CD4-positive, alpha-beta T cell treated with Interleukin-6 for 4 hours (primary cell): ENCODE measurements around the gene PLA2G4F.

Source experiments
- DNase-seq: peaks from one replicate; pipeline ENCODE4 v3.0.0-alpha.2; 2020; ENCODE audit warnings: mixed read lengths

The PLA2G4F gene, protein sequence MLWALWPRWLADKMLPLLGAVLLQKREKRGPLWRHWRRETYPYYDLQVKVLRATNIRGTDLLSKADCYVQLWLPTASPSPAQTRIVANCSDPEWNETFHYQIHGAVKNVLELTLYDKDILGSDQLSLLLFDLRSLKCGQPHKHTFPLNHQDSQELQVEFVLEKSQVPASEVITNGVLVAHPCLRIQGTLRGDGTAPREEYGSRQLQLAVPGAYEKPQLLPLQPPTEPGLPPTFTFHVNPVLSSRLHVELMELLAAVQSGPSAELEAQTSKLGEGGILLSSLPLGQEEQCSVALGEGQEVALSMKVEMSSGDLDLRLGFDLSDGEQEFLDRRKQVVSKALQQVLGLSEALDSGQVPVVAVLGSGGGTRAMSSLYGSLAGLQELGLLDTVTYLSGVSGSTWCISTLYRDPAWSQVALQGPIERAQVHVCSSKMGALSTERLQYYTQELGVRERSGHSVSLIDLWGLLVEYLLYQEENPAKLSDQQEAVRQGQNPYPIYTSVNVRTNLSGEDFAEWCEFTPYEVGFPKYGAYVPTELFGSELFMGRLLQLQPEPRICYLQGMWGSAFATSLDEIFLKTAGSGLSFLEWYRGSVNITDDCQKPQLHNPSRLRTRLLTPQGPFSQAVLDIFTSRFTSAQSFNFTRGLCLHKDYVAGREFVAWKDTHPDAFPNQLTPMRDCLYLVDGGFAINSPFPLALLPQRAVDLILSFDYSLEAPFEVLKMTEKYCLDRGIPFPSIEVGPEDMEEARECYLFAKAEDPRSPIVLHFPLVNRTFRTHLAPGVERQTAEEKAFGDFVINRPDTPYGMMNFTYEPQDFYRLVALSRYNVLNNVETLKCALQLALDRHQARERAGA

GRCh38 chr15:42156243-42156922 lies at the start of gene PLA2G4F:
Gene PLA2G4F (minus strand): TSS chr15:42156636. CDS start chr15:42156549, 87 bp downstream.
- DNase-seq: no peak

- DNase-seq: no peak
These were observed 47.5 kb upstream of the PLA2G4F start for GRCh38 chr15:42203891-42204290.

DNA sequence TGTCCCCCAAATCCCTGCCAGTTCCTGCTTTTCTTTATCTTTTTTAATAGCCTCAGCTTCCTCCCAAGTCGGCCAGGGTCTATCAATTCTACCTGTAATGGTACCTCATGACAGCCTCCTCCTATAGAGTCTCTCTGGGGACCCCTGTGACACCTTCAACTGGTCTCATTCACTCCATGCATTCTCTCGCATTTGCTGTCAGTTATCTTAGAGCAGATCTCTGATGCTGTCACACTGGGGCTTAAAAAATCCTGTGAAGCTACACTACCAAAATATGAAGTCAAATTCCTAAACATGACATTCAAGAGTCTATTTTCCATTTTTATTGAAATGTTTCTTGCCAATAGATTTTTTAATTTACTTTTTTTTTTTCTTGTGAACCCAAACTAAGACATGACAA lies 46.2 kb upstream of the PLA2G4F start:
- no peak for DNase-seq

- DNase-seq: no peak
These were observed 45.4 kb upstream of the PLA2G4F start for GRCh38 chr15:42201801-42202200.

DNA sequence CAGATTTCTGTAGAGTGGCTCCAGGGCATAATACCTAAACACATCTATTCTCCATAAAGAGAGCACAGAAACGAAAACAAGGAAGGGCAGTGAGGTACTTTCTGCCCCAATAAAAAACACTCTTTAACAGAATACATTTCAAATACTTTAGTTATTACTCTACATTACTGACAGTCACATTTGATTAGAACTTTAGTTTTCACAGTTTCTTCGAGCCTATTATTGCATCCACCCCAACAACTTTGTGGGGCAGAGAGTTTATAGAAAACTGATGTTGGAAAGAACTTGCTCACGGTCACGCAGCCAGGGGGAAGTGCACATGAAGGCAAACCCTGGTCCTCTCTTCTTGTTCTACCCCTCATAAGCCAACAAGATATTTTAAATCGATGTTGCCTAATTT lies 42.7 kb upstream of the PLA2G4F start:
- no peak for DNase-seq

- DNase-seq: no peak
These were observed 42.1 kb upstream of the PLA2G4F start for GRCh38 chr15:42198516-42198915.

- DNase-seq: peak; percentile 5
These were observed 38.1 kb upstream of the PLA2G4F start for GRCh38 chr15:42194513-42194912.

GRCh38 chr15:42193383-42193782 lies 36.9 kb upstream of the PLA2G4F start:
- DNase-seq: no peak

- no peak for DNase-seq
These were observed 35.3 kb upstream of the PLA2G4F start for GRCh38 chr15:42191610-42192346.

GRCh38 chr15:42190370-42190769 lies 33.9 kb upstream of the PLA2G4F start:
- DNase-seq: no peak

- no peak for DNase-seq
These were observed 29.4 kb upstream of the PLA2G4F start for GRCh38 chr15:42185801-42186200.

DNA sequence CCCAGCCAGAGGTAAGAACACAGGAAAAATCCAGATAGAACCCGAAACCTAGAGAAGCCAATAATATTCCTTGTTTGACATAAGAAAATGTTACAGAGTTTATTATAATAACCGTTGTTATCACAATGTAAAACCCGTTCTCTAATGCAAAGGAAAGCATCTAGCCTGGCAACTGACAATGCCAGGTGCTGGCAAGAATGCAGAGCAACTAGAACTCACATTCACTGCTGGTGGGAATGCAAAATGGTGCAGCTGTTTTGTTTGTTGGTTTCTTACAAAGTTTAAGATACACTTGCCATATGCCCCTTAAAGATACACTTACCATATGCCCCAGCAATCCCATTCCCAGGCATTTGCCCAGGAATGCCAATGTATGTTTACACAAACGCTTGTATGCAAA lies 28.3 kb upstream of the PLA2G4F start:
- DNase-seq: no peak

- DNase-seq: no peak
These were observed 27.9 kb upstream of the PLA2G4F start for GRCh38 chr15:42184296-42184695.

GRCh38 chr15:42182961-42183360 lies 26.5 kb upstream of the PLA2G4F start:
- no peak for DNase-seq

GRCh38 chr15:42182328-42182886 lies 26.0 kb upstream of the PLA2G4F start:
- no peak for DNase-seq

GRCh38 chr15:42178056-42178455 lies 21.6 kb upstream of the PLA2G4F start:
- no peak for DNase-seq

GRCh38 chr15:42175671-42176070 lies 19.2 kb upstream of the PLA2G4F start:
- no peak for DNase-seq

- no peak for DNase-seq
These were observed 16.0 kb upstream of the PLA2G4F start for GRCh38 chr15:42172475-42172874.

DNA sequence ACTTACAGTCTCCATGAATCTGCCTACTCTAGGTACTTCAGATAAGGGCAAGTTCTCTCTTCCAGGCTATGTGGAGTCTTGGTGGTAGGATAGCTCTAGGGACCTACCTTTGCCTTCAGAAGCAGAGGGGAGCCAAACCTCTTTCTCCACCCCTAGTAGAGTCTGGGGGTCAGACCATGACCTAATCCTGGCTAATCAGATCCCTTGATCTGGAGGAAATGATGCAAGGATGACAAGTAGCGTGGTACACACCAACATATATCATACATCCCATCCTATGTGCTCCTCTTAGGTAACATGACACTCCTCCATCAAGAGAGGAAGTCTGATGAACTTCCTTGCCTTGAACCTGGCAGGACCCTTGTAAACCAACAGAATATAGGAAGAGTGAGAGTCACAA lies 15.4 kb upstream of the PLA2G4F start:
- no peak for DNase-seq

DNA sequence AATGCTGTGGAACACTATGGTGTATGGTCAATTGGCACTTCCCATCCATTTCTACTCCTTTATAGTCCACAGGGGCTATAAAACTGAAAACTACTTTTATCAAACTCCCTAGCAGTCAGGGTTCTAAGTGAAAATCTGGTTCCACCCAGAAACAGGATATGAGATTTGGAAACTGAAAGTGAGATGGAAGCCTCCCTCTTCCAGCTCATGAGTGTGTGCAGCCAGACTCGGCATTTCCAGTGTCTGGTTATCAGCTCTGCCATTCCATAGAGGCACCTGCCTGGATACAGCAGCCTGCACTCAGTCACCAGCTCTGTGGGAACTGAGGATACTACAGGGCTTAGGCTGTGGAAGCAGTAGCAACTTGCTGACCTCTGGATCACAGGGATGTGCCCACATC lies 14.7 kb upstream of the PLA2G4F start:
- DNase-seq: no peak

- no peak for DNase-seq
These were observed 9.9 kb upstream of the PLA2G4F start for GRCh38 chr15:42166225-42166940.

- no peak for DNase-seq
These were observed 8.7 kb upstream of the PLA2G4F start for GRCh38 chr15:42165106-42165505.
